NOMO-1 treated with DMSO at 0.1 percent for 48 hours (cell line): ENCODE results near the gene CST1.
"Not testable (repeated sequence)": the region's sequence is repeated elsewhere in the genome, so short reads cannot be mapped to it uniquely, and the experiment has no call there.

ENCODE experiments used
- DNase-seq: peaks from one replicate; lab custom pipeline; 2025; ENCODE audit not compliant: unreplicated experiment; lab: John Stamatoyannopoulos, UW

Gene CST1

GRCh38 chr20:23755131-23755611, 4.4 kb upstream of the CST1 start:
- DNase-seq, result not testable (repeated sequence)

GRCh38 chr20:23754731-23755130, 4.0 kb upstream of the CST1 start:
- DNase-seq, result no peak

GRCh38 chr20:23753589-23753988, 2.9 kb upstream of the CST1 start:
- no peak for DNase-seq

- no peak for DNase-seq
Observed at GRCh38 chr20:23753194-23753548, 2.4 kb upstream of the CST1 start.

DNA sequence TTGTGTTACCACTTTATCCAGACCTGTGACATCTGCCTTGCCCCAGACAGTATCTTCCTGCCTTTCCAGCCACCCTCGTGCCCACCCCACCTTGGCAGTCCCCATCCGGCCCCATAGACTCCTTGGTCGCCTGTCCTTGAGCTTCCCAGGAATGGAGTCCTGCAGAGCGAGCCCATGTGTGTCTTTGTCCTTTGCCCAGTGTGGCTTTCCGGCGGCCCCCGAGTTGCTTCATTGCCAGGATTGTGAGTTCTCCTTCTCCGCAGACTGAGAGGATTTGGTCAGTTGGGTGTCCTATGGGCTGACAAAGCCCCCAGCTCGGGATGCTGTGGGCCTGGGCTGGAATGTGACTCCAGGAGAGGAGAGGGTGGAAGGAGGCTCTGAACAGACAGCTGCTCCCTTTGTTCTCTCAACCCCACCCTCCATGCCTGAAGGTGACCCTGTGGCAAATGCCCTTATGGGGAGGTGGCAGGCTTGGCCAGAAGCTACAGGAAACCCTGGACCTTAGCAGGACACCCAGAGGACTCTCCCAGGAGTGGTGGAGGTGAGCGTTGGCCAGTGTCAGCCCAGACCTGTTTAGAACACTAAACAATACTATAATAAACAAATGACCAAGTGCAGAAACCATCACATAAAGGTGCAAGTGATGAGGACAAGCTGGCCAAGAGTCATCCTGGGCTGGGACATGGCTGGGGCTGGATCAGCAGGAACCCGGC, 1.9 kb upstream of the CST1 start:
- DNase-seq, result no peak

DNA sequence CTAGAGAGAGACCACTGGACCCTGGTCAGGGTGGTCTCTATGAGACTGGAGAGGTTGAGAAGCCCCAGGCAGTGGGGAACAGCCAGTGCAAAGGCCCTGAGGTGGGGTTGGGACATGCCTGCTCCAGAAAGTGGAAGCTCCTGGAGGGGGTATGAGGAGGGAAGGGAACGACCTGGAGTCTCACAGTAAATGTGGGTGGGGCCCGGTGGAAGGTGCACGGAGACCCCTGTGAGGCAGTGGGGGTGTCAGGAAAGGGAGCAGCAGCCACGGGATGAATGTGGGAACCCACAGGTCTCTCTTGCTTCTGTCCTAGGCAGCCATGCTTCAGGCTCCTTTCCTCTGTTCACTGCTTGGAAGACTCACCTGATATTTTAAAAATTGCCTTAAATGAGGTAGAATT, 1.3 kb upstream of the CST1 start:
- no peak for DNase-seq

DNA sequence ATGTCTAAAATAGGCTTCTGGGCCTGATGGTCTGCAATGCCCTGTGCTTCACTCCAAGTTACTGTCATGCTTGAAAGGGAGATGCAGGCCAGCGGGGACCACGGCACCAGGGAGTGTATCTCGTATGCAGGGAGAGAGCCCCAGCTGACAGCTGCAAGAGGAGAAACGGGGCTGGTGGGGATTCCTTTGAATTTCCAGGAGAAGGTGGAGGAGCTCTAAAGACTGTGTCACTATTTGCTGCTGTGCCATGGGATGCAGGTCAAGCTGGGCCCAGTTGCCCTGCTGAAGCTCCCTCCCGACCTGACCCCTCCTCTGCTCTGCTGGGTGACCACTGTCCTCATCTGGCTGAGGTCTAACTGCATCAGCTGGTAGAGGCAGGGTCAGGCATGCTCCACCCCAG, 989 bp downstream of the CST1 start:
- no peak for DNase-seq

GRCh38 chr20:23748975-23749374, 1.8 kb downstream of the CST1 start:
- not testable (repeated sequence) for DNase-seq

DNA sequence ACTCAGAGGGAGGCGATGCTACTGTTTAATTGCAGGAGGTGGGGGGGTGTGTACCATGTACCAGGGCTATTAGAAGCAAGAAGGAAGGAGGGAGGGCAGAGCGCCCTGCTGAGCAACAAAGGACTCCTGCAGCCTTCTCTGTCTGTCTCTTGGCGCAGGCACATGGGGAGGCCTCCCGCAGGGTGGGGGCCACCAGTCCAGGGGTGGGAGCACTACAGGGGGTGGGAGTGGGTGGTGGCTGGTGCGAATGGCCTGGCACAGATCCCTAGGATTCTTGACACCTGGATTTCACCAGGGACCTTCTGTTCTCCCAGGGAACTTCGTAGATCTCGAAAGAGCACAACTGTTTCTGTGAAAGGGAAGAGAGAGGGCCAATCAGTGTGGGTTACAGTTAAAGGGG, 3.2 kb downstream of the CST1 start:
- not testable (repeated sequence) for DNase-seq

- not testable (repeated sequence) for DNase-seq
Observed at GRCh38 chr20:23747092-23747491, 3.6 kb downstream of the CST1 start.

GRCh38 chr20:23746321-23746720, 4.4 kb downstream of the CST1 start:
- DNase-seq, result no peak

GRCh38 chr20:23745247-23745646, 5.5 kb downstream of the CST1 start:
- no peak for DNase-seq

DNA sequence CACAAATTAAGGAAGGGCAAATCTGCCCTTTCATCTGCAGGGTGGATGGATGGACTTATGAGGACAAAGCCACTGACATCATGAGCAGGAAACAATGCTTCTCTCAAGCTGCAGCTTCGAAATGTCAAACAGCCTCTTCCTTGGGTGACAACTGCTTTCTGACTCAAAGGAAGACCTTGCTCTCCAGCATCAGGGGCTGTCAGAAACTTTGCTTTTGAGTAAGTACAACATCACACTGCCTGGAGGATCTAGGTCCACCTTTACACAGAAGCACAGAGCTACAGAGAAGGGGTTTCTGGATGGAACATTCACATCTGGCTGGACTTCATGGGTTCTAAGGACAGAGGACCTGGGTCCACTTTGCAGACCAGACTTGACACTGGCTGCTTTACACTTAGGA, 5.9 kb downstream of the CST1 start:
- DNase-seq, result no peak

DNA sequence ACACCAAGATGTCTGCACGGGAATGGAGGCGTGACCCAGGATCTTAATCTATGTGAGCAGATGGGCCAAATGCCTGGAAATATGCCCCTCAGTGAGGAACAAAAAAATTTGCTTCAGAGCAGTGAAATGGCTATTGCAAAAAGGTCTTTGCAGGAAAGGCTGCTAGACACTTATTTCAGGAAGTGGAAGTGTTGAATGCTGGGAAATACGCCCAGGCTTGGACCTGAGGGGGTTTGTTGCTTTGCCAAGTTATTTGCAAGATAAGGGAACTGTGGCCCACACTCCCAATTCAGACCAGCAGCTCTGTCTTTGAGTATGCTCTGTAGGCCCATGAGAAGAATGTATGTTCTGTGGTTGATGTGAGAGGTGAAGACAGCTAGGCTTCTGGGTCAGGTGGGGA, 15.3 kb downstream of the CST1 start:
- not testable (repeated sequence) for DNase-seq

- DNase-seq, result not testable (repeated sequence)
Observed at GRCh38 chr20:23734949-23735348, 15.8 kb downstream of the CST1 start.

DNA sequence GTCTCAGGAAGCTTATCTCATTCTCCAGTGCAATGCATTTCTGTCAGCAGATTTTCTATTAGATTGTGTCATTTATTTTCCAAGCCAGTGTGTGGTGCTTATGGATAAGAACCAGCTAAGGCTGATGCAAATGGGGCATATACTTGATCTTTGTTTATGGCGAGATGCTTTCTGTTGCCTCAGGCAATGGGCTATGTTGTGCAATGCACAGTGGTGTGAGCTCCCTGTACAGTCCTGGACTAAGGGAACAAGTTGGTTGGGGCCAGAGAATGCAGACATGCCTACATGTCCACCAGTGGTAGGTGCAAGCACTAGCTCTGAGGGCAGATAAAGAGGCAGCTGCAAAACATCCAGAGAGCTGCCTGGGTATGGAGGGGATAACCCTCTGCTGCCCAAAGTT, 16.3 kb downstream of the CST1 start:
- DNase-seq, result not testable (repeated sequence)

DNA sequence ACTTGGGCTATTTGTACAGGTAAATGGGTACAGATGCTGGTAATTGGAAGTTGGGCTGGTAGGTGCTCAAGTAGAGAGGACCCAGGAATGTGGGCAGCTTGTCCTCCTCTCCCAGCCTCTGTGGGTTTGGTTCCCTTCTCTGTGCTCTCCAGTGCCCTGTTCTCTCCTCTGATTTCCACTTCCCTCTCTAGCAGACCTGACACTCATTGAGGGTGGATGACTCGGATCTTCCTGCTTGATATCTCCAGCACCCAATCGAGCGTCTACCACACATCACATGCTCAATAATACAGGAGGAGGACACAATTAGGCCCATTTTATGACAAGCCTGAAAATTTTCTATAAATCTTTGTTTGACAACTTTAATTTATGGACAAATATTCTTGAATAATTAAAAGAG, 23.7 kb downstream of the CST1 start:
- no peak for DNase-seq

DNA sequence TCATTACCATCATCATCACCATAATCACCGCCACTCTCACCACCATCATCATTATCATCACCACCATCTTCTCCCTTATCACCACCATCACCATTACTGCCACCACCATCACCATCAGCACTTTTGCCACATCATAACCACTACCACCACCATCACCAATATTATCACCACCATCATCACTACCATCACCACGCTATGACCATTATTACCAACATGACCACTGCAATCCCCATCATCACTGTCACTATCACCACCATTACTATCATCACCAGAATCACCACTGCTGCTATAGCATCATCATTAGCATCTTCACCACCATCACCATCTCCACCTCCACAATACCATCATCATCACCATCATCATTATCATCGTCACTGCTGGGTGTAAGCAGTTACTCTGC, 25.6 kb downstream of the CST1 start:
- no peak for DNase-seq

GRCh38 chr20:23723659-23724307, 27.0 kb downstream of the CST1 start:
- not testable (repeated sequence) for DNase-seq

DNA sequence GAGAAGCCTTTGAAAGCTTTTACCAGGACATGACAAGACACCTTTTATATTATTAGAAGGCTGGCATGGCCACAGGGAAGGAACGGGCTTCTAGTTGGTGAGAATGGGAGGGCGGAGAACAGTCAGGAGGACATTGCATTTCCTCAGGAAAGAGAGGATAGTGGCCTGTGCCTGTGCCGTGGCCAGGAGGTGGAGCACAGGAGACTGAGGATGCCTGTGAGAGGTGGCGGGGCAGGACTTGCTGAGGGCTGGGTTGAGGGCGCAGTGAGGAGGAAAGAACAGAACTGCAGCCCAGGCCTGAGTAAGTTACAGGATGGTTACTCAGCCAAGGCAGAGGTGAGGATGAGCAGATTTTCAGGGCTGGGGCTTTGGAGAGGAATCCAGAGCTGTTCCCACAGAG, 27.9 kb downstream of the CST1 start:
- DNase-seq, result not testable (repeated sequence)

GRCh38 chr20:23721962-23722361, 28.8 kb downstream of the CST1 start:
- DNase-seq, result no peak

- DNase-seq, result not testable (repeated sequence)
Observed at GRCh38 chr20:23719351-23719750, 31.4 kb downstream of the CST1 start.

- DNase-seq, result not testable (repeated sequence)
Observed at GRCh38 chr20:23711778-23712177, 39.0 kb downstream of the CST1 start.
